Left lobe of liver (tissue), 2 donors: ENCODE results near the gene RIPPLY1. TPM values are rescaled to one million over a fixed set of nuclear protein-coding genes. Genes with fewer than 3 reads are reported as not detected.

Source experiments
- ATAC-seq: fragments of 200-7000 bp; cut with Tn5 transposase; one replicate; pipeline ENCODE4 v1.9.1; 2020; ENCODE audit warnings: mild to moderate bottlenecking, moderate library complexity
- DNase-seq: peaks from one replicate; pipeline ENCODE4 v3.0.0-alpha.2; 2020; ENCODE audit warnings: low spot score
- total RNA-seq: library from RNA; stranded (reverse); gene quantifications from one replicate; pipeline ENCODE4 v1.2.1, GENCODE V29; 2021
- donor health status: DM: no; HTN: no; CAD: no; lungs with moderate emphysema.
- donor health status: DM: no; HTN: yes; CAD: no.

RIPPLY1 gene, protein sequence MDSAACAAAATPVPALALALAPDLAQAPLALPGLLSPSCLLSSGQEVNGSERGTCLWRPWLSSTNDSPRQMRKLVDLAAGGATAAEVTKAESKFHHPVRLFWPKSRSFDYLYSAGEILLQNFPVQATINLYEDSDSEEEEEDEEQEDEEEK
- total RNA-seq = 0.75 TPM

GRCh38 chrX:106903291-106903824, at the start of gene RIPPLY1:
Gene RIPPLY1, minus strand, starts transcription at chrX:106903341. Its CDS starts 54 bp downstream, at chrX:106903287.
- DNase-seq = no peak

DNA sequence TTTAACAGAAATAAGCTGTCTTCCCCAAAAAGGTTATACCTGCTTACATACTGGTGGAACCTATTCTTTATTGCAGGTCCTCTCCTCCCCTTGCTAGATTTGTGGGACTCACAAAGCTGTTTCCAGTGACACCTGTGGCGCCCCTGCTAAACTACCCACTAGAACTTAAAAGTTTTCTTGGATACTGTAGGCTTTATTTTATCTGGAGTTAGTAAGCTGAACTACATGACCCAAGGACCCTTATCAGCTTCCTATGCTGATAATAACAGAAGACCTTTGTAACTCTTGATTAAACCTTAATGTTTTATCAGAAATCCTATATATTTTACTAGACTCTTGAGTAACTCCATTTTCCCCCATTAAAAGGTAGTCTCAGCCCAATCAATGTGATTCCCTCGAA, 49.4 kb upstream of the RIPPLY1 start:
- DNase-seq = no peak

More at GRCh38 chrX:106903291-106903824, at the start of gene RIPPLY1:
- no peak for ATAC-seq

GRCh38 chrX:106952089-106952488, 48.9 kb upstream of the RIPPLY1 start:
- no peak for DNase-seq
- ATAC-seq = no peak

More for the DNA sequence above, 49.4 kb upstream of the RIPPLY1 start:
- no peak for ATAC-seq

GRCh38 chrX:106951230-106951629, 48.1 kb upstream of the RIPPLY1 start:
- ATAC-seq = no peak
- DNase-seq = no peak

DNA sequence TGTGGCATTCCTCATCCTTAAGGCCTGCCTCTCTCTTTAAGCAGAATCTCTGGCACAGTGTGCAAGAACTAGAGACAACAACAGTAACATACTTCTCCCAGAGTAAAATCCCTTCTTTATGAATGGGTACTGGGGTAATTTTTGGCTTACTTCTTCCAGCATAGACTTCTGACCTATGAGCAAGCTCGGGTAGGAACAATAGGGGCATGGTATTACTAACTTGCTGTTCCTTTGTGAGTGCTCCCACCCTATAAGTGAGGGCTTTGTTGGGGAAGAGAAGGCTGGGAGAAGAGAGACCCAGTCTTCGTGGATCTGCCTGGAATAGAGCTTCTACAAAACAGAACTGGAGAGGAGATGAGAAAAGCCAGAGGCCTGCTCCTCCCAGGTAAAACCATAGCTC, 47.2 kb upstream of the RIPPLY1 start:
- ATAC-seq (no peak), DNase-seq (no peak)

DNA sequence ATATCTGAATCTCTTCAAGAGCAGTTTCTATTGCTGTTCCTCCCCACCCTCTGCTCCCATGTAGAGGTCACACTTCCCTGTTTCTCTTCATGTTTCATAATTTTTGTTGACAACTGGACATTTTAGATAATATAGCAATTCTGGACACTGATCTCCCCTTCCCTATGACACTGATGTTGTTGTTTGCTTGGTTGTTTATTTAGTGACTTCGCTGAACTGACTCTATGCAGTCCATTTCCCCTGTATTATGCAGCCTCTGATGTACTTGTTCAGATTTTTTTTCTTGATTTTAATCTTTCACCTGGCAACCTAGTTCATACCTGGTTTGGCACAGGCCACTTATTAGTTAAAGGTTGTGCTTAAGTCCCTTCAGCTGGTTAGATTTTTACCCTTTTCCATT, 46.2 kb upstream of the RIPPLY1 start:
- no peak for ATAC-seq

GRCh38 chrX:106948641-106949040, 45.5 kb upstream of the RIPPLY1 start:
- DNase-seq (no peak), ATAC-seq (no peak)

More for the DNA sequence above, 46.2 kb upstream of the RIPPLY1 start:
- DNase-seq = no peak

DNA sequence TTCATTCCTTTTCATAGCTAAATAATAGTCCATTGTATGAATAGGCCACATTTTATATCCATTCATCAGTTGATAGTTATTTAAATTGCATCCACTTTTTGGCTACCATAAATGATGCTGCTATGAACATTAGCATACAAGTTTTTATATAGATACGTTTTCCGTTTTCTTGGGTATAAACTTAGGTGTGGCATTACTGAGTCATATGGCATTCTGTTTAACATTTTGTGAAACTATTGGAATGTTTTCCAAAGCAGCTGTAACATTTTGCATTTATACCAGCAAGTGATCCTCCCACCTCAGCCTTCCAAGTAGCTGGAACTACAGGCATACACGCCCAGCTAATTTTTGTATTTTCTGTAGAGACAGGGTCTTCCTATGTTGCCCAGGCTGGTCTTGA, 43.3 kb upstream of the RIPPLY1 start:
- no peak for DNase-seq

GRCh38 chrX:106940068-106940467, 36.9 kb upstream of the RIPPLY1 start:
- no peak for ATAC-seq
- DNase-seq = no peak

More for the DNA sequence above, 43.3 kb upstream of the RIPPLY1 start:
- no peak for ATAC-seq

DNA sequence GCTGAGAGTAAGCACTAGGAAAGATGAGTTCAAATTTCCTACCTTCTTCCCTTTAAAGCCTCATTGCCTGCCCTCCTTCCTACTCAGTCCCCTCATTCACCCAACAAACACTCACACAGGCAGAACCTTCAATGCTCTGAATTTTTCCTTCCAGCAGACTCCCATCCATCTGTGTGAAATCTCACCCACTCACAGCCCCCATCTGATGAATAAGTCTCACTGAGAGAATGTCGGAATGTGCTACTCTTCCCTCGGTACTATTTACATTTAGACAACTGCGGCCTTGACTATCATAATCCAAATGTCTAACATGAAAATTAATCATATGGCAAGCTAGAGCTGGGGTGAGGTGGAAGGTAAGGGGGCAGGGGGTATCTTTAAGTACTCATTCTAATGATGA, 36.4 kb upstream of the RIPPLY1 start:
- ATAC-seq = no peak
- no peak for DNase-seq

DNA sequence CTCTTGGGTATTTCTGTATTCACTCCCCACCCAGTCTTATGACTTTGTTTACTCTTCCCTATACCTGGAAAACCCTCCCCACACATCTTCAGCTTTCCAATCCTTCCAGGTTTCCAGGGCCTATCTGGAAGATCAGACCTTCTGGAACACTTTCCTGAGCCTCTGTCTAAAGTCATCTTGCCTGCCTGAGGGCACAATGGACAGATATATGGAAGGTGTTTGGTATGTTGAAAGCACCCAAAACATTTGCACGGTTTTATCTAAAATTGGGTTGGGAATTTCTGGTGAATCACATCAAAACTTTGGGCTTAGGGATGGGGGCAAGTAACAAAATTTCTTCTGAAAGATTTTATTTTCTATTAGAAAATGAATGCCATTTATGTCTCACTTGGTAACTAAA, 33.1 kb upstream of the RIPPLY1 start:
- no peak for ATAC-seq
- no peak for DNase-seq

DNA sequence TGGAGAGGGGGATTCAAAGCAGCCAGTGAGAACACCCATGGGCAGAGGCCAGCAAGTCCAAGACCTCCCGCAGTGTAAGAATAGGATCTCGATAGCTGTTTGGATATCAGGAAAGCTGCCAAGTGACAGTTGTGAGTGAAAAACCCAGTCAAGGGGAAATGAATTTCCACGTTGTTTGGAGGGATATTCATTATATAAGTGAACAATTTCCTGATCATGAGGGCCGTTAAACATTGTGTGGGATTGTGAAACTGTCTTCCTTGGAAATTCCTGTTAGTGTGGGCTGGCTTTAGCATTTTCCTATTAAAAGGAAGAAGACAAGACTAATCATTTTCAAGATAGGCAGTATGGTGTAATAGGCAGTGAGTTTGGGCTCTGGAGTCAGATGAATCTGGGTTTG, 32.0 kb upstream of the RIPPLY1 start:
- no peak for DNase-seq
- ATAC-seq = no peak

DNA sequence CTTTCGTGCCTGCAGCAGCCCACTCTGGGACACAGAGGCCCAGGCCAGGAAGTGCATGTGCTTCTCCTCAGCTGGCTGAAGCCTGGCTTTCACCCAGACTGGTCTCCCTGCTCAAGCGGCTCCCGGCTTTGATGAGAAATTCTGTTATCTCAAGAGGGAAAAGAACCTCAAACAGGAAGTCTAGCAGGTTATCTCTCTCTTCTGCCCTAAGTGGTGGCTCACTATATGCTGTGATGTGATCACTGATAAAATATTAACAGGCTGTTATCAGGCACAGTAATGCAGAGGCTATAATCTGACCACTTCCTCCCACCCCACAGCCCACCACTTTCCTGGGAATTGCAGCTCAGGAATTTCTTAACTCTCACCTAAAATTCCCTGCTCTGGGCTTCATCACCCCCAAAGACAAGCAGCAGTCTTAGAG, 30.4 kb upstream of the RIPPLY1 start:
- peak; percentile 48 for DNase-seq
- ATAC-seq = peak; percentile 60

- ATAC-seq (no peak), DNase-seq (no peak)
Observed at GRCh38 chrX:106932960-106933537, 29.9 kb upstream of the RIPPLY1 start.

DNA sequence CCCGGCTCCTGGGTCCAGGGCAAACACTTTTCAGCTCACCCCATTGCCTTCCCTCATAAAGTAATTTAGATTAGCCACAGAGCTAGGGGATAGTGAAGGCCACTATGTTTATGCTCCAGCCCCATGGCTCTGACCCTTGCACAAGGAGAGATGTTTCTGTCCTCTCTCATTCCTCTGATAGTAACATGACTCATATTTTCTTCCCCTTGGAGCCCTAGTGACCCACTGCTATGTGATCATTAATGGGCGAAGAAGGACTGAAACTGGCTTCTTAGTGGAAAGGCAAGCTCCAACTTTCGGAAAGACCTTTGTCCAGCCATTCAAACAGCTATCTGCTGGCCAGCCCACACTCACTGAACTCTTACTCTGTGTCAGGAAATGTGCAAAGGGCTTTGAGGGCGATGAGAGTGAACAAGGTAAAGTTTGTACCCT, 29.4 kb upstream of the RIPPLY1 start:
- ATAC-seq = peak; percentile 82
- DNase-seq = peak; percentile 58

GRCh38 chrX:106931831-106932491, 28.8 kb upstream of the RIPPLY1 start:
- ATAC-seq = no peak
- DNase-seq = no peak

DNA sequence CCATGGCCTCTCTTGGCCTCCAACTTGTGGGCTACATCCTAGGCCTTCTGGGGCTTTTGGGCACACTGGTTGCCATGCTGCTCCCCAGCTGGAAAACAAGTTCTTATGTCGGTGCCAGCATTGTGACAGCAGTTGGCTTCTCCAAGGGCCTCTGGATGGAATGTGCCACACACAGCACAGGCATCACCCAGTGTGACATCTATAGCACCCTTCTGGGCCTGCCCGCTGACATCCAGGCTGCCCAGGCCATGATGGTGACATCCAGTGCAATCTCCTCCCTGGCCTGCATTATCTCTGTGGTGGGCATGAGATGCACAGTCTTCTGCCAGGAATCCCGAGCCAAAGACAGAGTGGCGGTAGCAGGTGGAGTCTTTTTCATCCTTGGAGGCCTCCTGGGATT, 25.1 kb upstream of the RIPPLY1 start:
- peak; percentile 27 for ATAC-seq
- no peak for DNase-seq

- DNase-seq (peak; percentile 74), ATAC-seq (peak; percentile 77)
Observed at GRCh38 chrX:106927700-106928099, 24.6 kb upstream of the RIPPLY1 start.

DNA sequence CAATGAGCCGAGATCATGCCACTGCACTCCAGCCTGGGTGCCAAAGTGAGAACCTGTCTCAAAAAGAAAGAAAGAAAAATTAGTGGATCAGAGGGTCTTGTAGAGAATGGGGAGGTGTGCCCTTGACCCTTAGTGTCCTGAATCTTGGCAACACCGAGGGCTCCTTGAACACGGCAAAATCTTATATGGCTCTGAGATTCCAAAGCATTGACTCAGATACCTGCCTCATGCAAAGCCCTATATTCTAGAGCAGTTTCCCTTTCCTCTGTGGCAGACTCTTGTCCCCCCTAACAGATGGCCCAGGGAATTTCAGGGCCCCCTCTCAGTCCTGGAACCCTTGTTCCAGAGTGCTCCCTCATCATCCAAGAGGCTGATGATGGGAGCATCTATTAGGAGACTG, 23.9 kb upstream of the RIPPLY1 start:
- ATAC-seq (no peak), DNase-seq (no peak)

DNA sequence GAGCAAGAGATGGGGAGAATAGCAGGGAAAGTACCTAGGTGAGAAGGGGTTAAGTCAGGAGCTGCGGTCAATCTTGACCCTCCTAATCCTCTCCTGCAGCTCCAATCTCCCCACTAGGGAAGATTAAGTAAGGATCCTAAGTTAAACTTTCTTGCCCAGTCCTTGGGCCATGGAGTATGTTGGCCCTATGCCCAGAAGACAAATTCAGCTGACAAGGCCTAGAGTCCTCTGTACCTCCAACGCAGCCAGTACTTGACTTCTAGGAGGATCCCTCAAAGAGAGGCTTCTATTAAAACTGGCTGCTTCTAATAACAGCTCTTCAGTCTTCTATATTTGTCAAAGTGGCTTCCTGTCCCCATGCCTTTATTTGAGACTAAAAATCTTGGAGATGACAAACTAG, 18.5 kb upstream of the RIPPLY1 start:
- ATAC-seq (no peak), DNase-seq (no peak)

- DNase-seq = no peak
- ATAC-seq = no peak
Observed at GRCh38 chrX:106919932-106920452, 16.9 kb upstream of the RIPPLY1 start, which contains the start of gene CLDN2. Gene CLDN2, plus strand, starts transcription at chrX:106920402. Its CDS starts 7,827 bp downstream, at chrX:106928229.
